Neuronal stem cell (in vitro differentiated cells): ENCODE data around the gene GPAM.

Source experiments
- DNase-seq: peaks from one replicate; pipeline ENCODE4 v3.0.0-alpha.2; 2013; ENCODE audit warnings: low spot score
- H2AFZ ChIP-seq: one replicate; pipeline ENCODE4 v1.6.1; 2013; ENCODE audit warnings: mild to moderate bottlenecking, low read length, inconsistent platforms
- H2AK5ac ChIP-seq: 2 replicates; pipeline ENCODE4 v1.6.1; 2013; ENCODE audit warnings: low read depth, mild to moderate bottlenecking, inconsistent platforms, low read length, moderate library complexity, mixed read lengths
- H2BK120ac ChIP-seq: 2 replicates; pipeline ENCODE4 v1.6.1; 2013; ENCODE audit warnings: low read depth, mild to moderate bottlenecking, inconsistent platforms, low read length, moderate library complexity, mixed read lengths
- H2BK12ac ChIP-seq: one replicate; pipeline ENCODE4 v1.6.1; 2013; ENCODE audit warnings: low read length, inconsistent platforms
- H2BK15ac ChIP-seq: 2 replicates; pipeline ENCODE4 v1.6.1; 2013; ENCODE audit warnings: mild to moderate bottlenecking, low read length, inconsistent platforms, mixed read lengths
- H2BK5ac ChIP-seq: one replicate; pipeline ENCODE4 v1.6.1; 2013; ENCODE audit warnings: inconsistent platforms, mild to moderate bottlenecking, low read length, moderate library complexity
- H3K14ac ChIP-seq: one replicate; pipeline ENCODE4 v1.6.1; 2013; ENCODE audit warnings: low read length, inconsistent platforms
- H3K18ac ChIP-seq: 2 replicates; pipeline ENCODE4 v1.6.1; 2013; ENCODE audit warnings: low read length, inconsistent platforms
- H3K23ac ChIP-seq: 2 replicates; pipeline ENCODE4 v1.6.1; 2013; ENCODE audit warnings: low read depth, mild to moderate bottlenecking, mixed read lengths, low read length, inconsistent platforms; ENCODE audit not compliant: poor library complexity
- H3K27ac ChIP-seq: replicated peaks from 3 replicates; pipeline ENCODE4 v1.5.1; 2013; ENCODE audit warnings: low read length, inconsistent platforms
- H3K27me3 ChIP-seq, 3 experiments: 2 replicates each; pipeline ENCODE4 v1.6.1; 2013; ENCODE audit warnings: low read length in 3 of 3, mild to moderate bottlenecking in 2 of 3, inconsistent platforms in 1 of 3, low read depth in 1 of 3, mixed read lengths in 1 of 3, moderate library complexity in 1 of 3; ENCODE audit not compliant: control insufficient read depth in 3 of 3, insufficient read depth in 3 of 3
- H3K36me3 ChIP-seq, 2 donors: replicated peaks in 1 of 2; 2 replicates each; pipeline ENCODE4 v1.6.1; 2013; ENCODE audit warnings: low read length in 2 of 2; ENCODE audit not compliant: control insufficient read depth in 2 of 2, insufficient read depth in 2 of 2
- H3K4ac ChIP-seq: 2 replicates; pipeline ENCODE4 v1.6.1; 2013; ENCODE audit warnings: inconsistent platforms, mild to moderate bottlenecking, low read length, moderate library complexity
- H3K4me1 ChIP-seq, 2 donors: 1 replicate in 1 of 2; 2 replicates in 1 of 2; pipeline ENCODE4 v1.6.1; 2013; ENCODE audit warnings: low read length in 2 of 2, low read depth in 1 of 2; ENCODE audit not compliant: control insufficient read depth in 2 of 2, insufficient read depth in 1 of 2
- H3K4me2 ChIP-seq: one replicate; pipeline ENCODE4 v1.6.1; 2013; ENCODE audit warnings: mild to moderate bottlenecking, low read length, inconsistent platforms; ENCODE audit not compliant: insufficient read depth, poor library complexity, severe bottlenecking
- H3K4me3 ChIP-seq, 2 donors: 2 replicates each; pipeline ENCODE4 v1.5.1; 2013; ENCODE audit warnings: low read length in 2 of 2, mild to moderate bottlenecking in 2 of 2, inconsistent platforms in 1 of 2, moderate library complexity in 1 of 2
- H3K79me1 ChIP-seq: one replicate; pipeline ENCODE4 v1.6.1; 2013; ENCODE audit warnings: low read depth, mild to moderate bottlenecking, inconsistent platforms, low read length, moderate library complexity
- H3K9ac ChIP-seq: one replicate; pipeline ENCODE4 v1.6.1; 2013; ENCODE audit warnings: mild to moderate bottlenecking, low read depth, low read length, inconsistent platforms; ENCODE audit not compliant: poor library complexity
- H3K9me3 ChIP-seq, 2 donors: replicated peaks in 1 of 2; 2 replicates each; pipeline versions ENCODE3 to v1.6.1; 2013; ENCODE audit warnings: low read length in 2 of 2, mild to moderate bottlenecking in 2 of 2, inconsistent platforms in 1 of 2, low read depth in 1 of 2, mixed read lengths in 1 of 2, moderate library complexity in 1 of 2; ENCODE audit not compliant: control insufficient read depth in 2 of 2, insufficient read depth in 1 of 2
- H4K8ac ChIP-seq: one replicate; pipeline ENCODE4 v1.6.1; 2013; ENCODE audit warnings: low read depth, mild to moderate bottlenecking, inconsistent platforms, low read length, moderate library complexity
- H4K91ac ChIP-seq: one replicate; pipeline ENCODE4 v1.6.1; 2013; ENCODE audit warnings: low read length, low read depth, mild to moderate bottlenecking, inconsistent platforms; ENCODE audit not compliant: poor library complexity
- whole genome bisulfite sequencing, 2 donors: extraction: QIAGEN DNeasy Blood & Tissue Kit; methylation state at CpG; one replicate each; pipeline ENCODE4 v1.1.7; 2013; ENCODE audit warnings: missing lambda C conversion rate in 2 of 2, mixed read lengths in 1 of 2; ENCODE audit not compliant: insufficient read length in 2 of 2, insufficient replicate concordance in 1 of 2; ENCODE audit errors: extremely low coverage in 2 of 2; 5-methylcytosine and 5-hydroxymethylcytosine counted together

The GPAM gene

DNA sequence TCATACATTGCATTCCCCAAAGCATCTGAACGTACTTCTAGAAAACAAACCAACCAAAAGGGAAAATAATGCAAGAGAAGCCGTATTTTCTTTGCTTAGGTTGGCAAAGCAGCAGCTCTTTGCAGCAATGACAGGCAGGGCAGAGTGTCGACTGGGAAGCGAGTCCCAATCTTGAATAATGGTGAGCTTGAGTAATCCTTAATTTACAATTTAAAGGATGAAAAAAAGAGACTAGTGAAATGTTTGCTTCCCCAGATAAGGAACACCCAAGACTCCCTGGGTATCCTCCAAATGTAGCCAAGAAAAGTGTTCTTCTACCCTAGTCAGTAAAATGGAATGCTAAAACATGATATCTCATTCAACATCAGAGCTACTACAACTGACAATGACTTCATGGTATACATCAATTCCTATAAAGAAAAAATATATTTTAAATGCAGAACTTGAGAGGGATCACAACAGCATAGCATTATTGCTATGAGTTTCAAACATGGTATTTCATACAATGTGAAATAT lies 32.0 kb downstream of the GPAM start:
- H3K79me1 ChIP-seq, result no peaks in the 10 kb centered on the region
- H4K8ac ChIP-seq, result no peak overlapping the region
- H4K91ac ChIP-seq, result no peak overlapping the region
- no peaks in the 10 kb centered on the region for H3K9me3 ChIP-seq
- no peak overlapping the region for H2BK5ac ChIP-seq
- no peaks in the 10 kb centered on the region for H3K4me1 ChIP-seq
- no peak overlapping the region for H2AK5ac ChIP-seq
- no peak overlapping the region for H2BK120ac ChIP-seq
- no peaks in the 10 kb centered on the region for H3K27me3 ChIP-seq
- H3K14ac ChIP-seq, result no peak overlapping the region
- no peak overlapping the region for H3K9ac ChIP-seq
- no peak overlapping the region for H3K4me2 ChIP-seq
- H2BK12ac ChIP-seq, result no peak overlapping the region
- DNase-seq, result no peak
- H3K18ac ChIP-seq, result no peak overlapping the region
- no peak overlapping the region for H3K27ac ChIP-seq
- no peak overlapping the region for H2AFZ ChIP-seq
- no CpG with 5 or more reads among the region's 4 CpGs for WGBS, 2 donors
- H3K4ac ChIP-seq, result no peak overlapping the region
- peaks cover 6 to 56% of the 10 kb centered on the region in 2 donors for H3K36me3 ChIP-seq
- H2BK15ac ChIP-seq, result no peak overlapping the region
- H3K4me3 ChIP-seq, result no peak overlapping the region
- H3K23ac ChIP-seq, result no peak overlapping the region

- no peak overlapping the region for H2BK120ac ChIP-seq
- no peak overlapping the region for H2AK5ac ChIP-seq
- WGBS, 2 donors, result no CpG with 5 or more reads among the region's 3 CpGs
- H3K79me1 ChIP-seq, result no peaks in the 10 kb centered on the region
- no peaks in the 10 kb centered on the region for H3K4me1 ChIP-seq
- H3K23ac ChIP-seq, result no peak overlapping the region
- H3K27ac ChIP-seq, result no peak overlapping the region
- H2BK5ac ChIP-seq, result no peak overlapping the region
- no peak overlapping the region for H2AFZ ChIP-seq
- H3K9me3 ChIP-seq, result no peaks in the 10 kb centered on the region
- no peak overlapping the region for H4K91ac ChIP-seq
- H4K8ac ChIP-seq, result no peak overlapping the region
- no peak for DNase-seq
- H3K9ac ChIP-seq, result no peak overlapping the region
- H3K36me3 ChIP-seq, result peaks cover 2 to 27% of the 10 kb centered on the region in 2 donors
- no peak overlapping the region for H3K4ac ChIP-seq
- H3K27me3 ChIP-seq, result no peaks in the 10 kb centered on the region
- H3K14ac ChIP-seq, result no peak overlapping the region
- no peak overlapping the region for H2BK12ac ChIP-seq
- no peak overlapping the region for H2BK15ac ChIP-seq
- no peak overlapping the region for H3K4me2 ChIP-seq
- H3K4me3 ChIP-seq, result no peak overlapping the region
- H3K18ac ChIP-seq, result no peak overlapping the region
These were observed 35.2 kb downstream of the GPAM start for GRCh38 chr10:112148331-112148730.

DNA sequence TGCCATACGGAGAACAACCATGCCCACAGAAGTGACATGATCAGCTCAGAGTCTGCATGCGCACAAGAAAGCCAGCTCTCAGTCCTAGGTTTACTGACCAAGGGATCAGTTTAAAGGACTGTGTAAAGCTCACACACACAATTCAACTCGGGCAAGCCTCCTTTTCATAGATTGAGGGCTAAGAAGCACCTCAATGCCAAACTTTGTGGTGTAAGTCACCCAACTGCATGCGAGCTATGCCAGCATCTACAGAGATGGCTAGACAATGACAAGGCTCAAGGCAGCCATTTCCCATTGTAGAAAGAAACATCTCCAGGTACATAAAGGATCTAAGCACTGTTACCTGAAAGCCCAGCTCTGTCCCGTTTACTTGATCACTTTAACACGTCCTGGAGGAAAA lies 36.8 kb downstream of the GPAM start:
- H3K4ac ChIP-seq, result no peak overlapping the region

DNA sequence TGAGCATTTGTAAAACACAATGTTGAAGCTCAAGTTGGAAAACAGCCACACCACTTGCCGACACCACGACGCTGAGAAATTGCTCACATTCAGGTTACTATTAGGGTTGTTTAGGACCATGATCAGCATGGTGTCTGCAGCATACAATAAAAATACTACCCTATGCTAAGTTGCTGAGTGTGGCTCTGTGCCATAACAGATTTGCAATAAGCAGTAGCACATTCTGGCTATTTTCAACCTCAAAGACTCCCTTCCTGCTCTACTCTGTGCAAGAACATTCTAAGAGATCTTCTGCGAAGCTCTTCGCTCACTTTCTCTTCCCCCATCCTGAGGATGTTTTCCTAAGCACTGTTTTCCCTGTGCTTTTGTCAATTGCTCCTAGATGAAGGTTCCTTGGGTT lies 38.3 kb downstream of the GPAM start:
- WGBS, 2 donors, result no CpG with 5 or more reads among the region's 5 CpGs
- H3K79me1 ChIP-seq, result no peaks in the 10 kb centered on the region
- H3K9ac ChIP-seq, result no peak overlapping the region
- H3K9me3 ChIP-seq, result no peaks in the 10 kb centered on the region
- no peak overlapping the region for H3K23ac ChIP-seq
- H2BK120ac ChIP-seq, result no peak overlapping the region
- H3K4me1 ChIP-seq, result no peaks in the 10 kb centered on the region
- H3K4ac ChIP-seq, result no peak overlapping the region
- no peak overlapping the region for H2AK5ac ChIP-seq
- no peak overlapping the region for H3K4me2 ChIP-seq
- DNase-seq, result no peak
- H3K27ac ChIP-seq, result no peak overlapping the region
- peaks cover 2 to 5% of the 10 kb centered on the region in 2 donors for H3K36me3 ChIP-seq
- H4K91ac ChIP-seq, result no peak overlapping the region
- H4K8ac ChIP-seq, result no peak overlapping the region
- no peak overlapping the region for H2BK5ac ChIP-seq
- H3K4me3 ChIP-seq, result no peak overlapping the region
- no peak overlapping the region for H2BK12ac ChIP-seq
- no peak overlapping the region for H3K14ac ChIP-seq
- no peak overlapping the region for H3K18ac ChIP-seq
- no peak overlapping the region for H2AFZ ChIP-seq
- no peak overlapping the region for H2BK15ac ChIP-seq
- no peaks in the 10 kb centered on the region for H3K27me3 ChIP-seq

More for the DNA sequence above, 36.8 kb downstream of the GPAM start:
- H4K8ac ChIP-seq, result no peak overlapping the region
- no peaks in the 10 kb centered on the region for H3K27me3 ChIP-seq
- H3K4me2 ChIP-seq, result no peak overlapping the region
- no peak overlapping the region for H3K27ac ChIP-seq
- peaks cover 2 to 13% of the 10 kb centered on the region in 2 donors for H3K36me3 ChIP-seq
- WGBS, 2 donors, result no CpG with 5 or more reads among the region's 6 CpGs
- H3K14ac ChIP-seq, result no peak overlapping the region
- H3K18ac ChIP-seq, result no peak overlapping the region
- H3K23ac ChIP-seq, result no peak overlapping the region
- H2BK15ac ChIP-seq, result no peak overlapping the region
- no peak overlapping the region for H2AK5ac ChIP-seq
- H4K91ac ChIP-seq, result no peak overlapping the region
- H3K4me1 ChIP-seq, result no peaks in the 10 kb centered on the region
- H3K79me1 ChIP-seq, result no peaks in the 10 kb centered on the region
- no peaks in the 10 kb centered on the region for H3K9me3 ChIP-seq
- no peak overlapping the region for H2AFZ ChIP-seq
- H3K9ac ChIP-seq, result no peak overlapping the region
- no peak overlapping the region for H2BK12ac ChIP-seq
- H2BK120ac ChIP-seq, result no peak overlapping the region
- H2BK5ac ChIP-seq, result no peak overlapping the region
- no peak for DNase-seq
- no peak overlapping the region for H3K4me3 ChIP-seq
